ENCODE data around the gene GLT1D1. TPM values are rescaled to one million over a fixed set of nuclear protein-coding genes. Genes with fewer than 3 reads are reported as not detected.

GLT1D1 gene
- polyA plus RNA-seq, 1 of the 3 experiments (the other 2 are of a cell fraction) = 0.05 TPM

DNA sequence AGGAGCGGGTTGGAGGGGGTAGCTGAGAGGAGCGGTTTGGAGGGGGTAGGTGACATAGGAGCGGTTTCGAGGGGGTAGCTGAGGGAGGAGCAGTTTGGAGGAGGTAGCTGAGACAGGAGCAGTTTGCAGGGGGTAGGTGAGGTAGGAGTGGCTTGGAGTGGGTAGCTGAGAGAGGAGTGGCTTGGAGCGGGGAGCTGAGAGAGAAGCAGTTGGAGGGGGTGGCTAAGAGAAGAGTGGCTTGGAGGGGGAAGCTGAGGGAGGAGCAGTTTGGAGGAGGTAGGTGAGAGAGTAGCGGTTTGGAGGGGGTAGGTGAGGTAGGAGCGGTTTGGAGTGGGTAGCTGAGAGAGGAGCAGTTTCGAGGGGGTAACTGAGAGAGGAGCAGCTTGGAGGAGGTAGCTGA lies 152.1 kb downstream of the GLT1D1 start:
- Histone ChIP-seq H2AFZ (ENCODE audit: low read depth) (no peak overlapping the region), H3K4me3 (ENCODE audit: low read depth in 2 of 2, low read length in 1 of 2) (no peak overlapping the region), H3K27ac (ENCODE audit: low read depth in 2 of 2, low read length in 1 of 2) (no peak overlapping the region), H3F3A (replicated peaks; ENCODE audit: insufficient read depth) (no peaks in the 10 kb centered on the region), H3K4me2 (no peak overlapping the region), H3K4me1 (ENCODE audit: control insufficient read depth in 1 of 2, insufficient read depth in 2 of 2, low read depth in 1 of 2, low read length in 1 of 2) (no peaks in the 10 kb centered on the region), H3K36me3 (replicated peaks in 1 of 2; ENCODE audit: control insufficient read depth in 1 of 2, insufficient read depth in 2 of 2, low read length in 1 of 2) (no peaks in the 10 kb centered on the region), H3K27me3 (ENCODE audit: insufficient read depth) (no peaks in the 10 kb centered on the region), H4K20me1 (ENCODE audit: insufficient read depth) (no peaks in the 10 kb centered on the region), H3K9ac (no peak overlapping the region), H3K9me2 (no peaks in the 10 kb centered on the region), H3K9me3 (no peaks in the 10 kb centered on the region), H3K79me2 (ENCODE audit: insufficient read depth) (no peaks in the 10 kb centered on the region)
- TF ChIP-seq NRF1 (IDR thresholded peaks at IDR 0.05; ENCODE audit: low read depth, low read length) = no peak
- no peak for TF ChIP-seq FOXM1 (IDR thresholded peaks at IDR 0.05; ENCODE audit: low read depth)
- TF ChIP-seq POLR2AphosphoS5 (IDR thresholded peaks at IDR 0.05; ENCODE audit: low read depth, low read length) = no peak
- TF ChIP-seq, protein P1, sequence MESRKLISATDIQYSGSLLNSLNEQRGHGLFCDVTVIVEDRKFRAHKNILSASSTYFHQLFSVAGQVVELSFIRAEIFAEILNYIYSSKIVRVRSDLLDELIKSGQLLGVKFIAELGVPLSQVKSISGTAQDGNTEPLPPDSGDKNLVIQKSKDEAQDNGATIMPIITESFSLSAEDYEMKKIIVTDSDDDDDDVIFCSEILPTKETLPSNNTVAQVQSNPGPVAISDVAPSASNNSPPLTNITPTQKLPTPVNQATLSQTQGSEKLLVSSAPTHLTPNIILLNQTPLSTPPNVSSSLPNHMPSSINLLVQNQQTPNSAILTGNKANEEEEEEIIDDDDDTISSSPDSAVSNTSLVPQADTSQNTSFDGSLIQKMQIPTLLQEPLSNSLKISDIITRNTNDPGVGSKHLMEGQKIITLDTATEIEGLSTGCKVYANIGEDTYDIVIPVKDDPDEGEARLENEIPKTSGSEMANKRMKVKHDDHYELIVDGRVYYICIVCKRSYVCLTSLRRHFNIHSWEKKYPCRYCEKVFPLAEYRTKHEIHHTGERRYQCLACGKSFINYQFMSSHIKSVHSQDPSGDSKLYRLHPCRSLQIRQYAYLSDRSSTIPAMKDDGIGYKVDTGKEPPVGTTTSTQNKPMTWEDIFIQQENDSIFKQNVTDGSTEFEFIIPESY (IDR thresholded peaks at IDR 0.05; ENCODE audit: borderline replicate concordance, low read depth) = no peak
- POLR2A ChIA-PET = no interaction called here
- DNase-seq = no peak
- 47% methylated on average over 8 of the region's 8 CpGs for WGBS (ENCODE audit: low lambda C conversion rate)
- CTCF ChIA-PET = interaction anchor here (1.5 kb wide), 1 partner anchor 906 kb away, joined by 3 read pairs; no protein-coding TSS in a partner anchor

DNA sequence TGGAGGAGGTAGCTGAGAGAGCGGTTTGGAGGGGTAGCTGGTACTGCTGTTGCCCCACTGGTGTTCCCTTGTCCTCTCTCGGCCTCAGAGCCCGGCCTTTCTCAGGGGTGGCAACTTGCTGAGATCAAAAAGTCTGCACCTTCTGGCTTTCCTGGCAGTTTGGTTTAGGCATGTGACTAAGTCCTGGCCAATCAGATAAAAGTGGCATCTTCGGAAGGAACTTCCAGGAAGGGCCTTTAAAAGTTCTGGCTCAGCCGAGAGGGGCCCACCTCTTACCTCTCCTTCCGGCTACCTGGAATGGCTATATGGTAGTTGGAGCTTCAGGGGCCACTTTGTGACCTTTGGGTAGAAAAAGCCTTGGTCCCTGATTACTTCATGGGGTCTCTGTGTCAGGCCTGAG lies 152.6 kb downstream of the GLT1D1 start:
- Histone ChIP-seq H3K27me3 (ENCODE audit: insufficient read depth) (no peaks in the 10 kb centered on the region), H3K9me2 (no peaks in the 10 kb centered on the region), H3K4me3 (ENCODE audit: low read depth in 2 of 2, low read length in 1 of 2) (no peak overlapping the region), H3K36me3 (replicated peaks in 1 of 2; ENCODE audit: control insufficient read depth in 1 of 2, insufficient read depth in 2 of 2, low read length in 1 of 2) (no peaks in the 10 kb centered on the region), H3K27ac (ENCODE audit: low read depth in 2 of 2, low read length in 1 of 2) (no peak overlapping the region), H2AFZ (ENCODE audit: low read depth) (no peak overlapping the region), H3K4me1 (ENCODE audit: control insufficient read depth in 1 of 2, insufficient read depth in 2 of 2, low read depth in 1 of 2, low read length in 1 of 2) (no peaks in the 10 kb centered on the region), H3K4me2 (no peak overlapping the region), H3K9me3 (no peaks in the 10 kb centered on the region), H4K20me1 (ENCODE audit: insufficient read depth) (no peaks in the 10 kb centered on the region), H3K79me2 (ENCODE audit: insufficient read depth) (no peaks in the 10 kb centered on the region), H3K9ac (no peak overlapping the region), H3F3A (replicated peaks; ENCODE audit: insufficient read depth) (no peaks in the 10 kb centered on the region)
- WGBS (ENCODE audit: low lambda C conversion rate) = 58% methylated on average over 3 of the region's 6 CpGs
- CTCF ChIA-PET = interaction anchor here (1.5 kb wide), 1 partner anchor 905 kb away, joined by 3 read pairs; no protein-coding TSS in a partner anchor
- TF ChIP-seq MEF2A (IDR thresholded peaks at IDR 0.05; ENCODE audit: borderline replicate concordance, low read depth) (no peak), YY1 (IDR thresholded peaks at IDR 0.05; ENCODE audit: low read depth) (no peak), RAD21 (IDR thresholded peaks at IDR 0.05; ENCODE audit: low read length) (no peak), SMC3 (IDR thresholded peaks at IDR 0.05; ENCODE audit: low read depth, low read length) (no peak), TAF1 (IDR thresholded peaks at IDR 0.05; ENCODE audit: borderline replicate concordance, low read depth, low read length) (no peak), ELF1 (IDR thresholded peaks at IDR 0.05) (no peak), RXRA (IDR thresholded peaks at IDR 0.05; ENCODE audit: borderline replicate concordance, low read depth) (no peak), FOXJ3 (CRISPR knock-in tag; IDR thresholded peaks at IDR 0.05) (no peak), FOSL2 (IDR thresholded peaks at IDR 0.05; ENCODE audit: borderline replicate concordance, low read depth) (no peak), POLR2AphosphoS5 (IDR thresholded peaks at IDR 0.05; ENCODE audit: low read depth, low read length) (no peak), NRF1 (IDR thresholded peaks at IDR 0.05; ENCODE audit: low read depth, low read length) (no peak), NFIC (IDR thresholded peaks at IDR 0.05; ENCODE audit: borderline replicate concordance) (no peak), JUND (IDR thresholded peaks at IDR 0.05) (no peak), FOXM1 (IDR thresholded peaks at IDR 0.05; ENCODE audit: low read depth) (no peak), TEAD4 (IDR thresholded peaks at IDR 0.05; ENCODE audit: borderline replicate concordance, insufficient read depth) (no peak)
- TF ChIP-seq, protein P2, sequence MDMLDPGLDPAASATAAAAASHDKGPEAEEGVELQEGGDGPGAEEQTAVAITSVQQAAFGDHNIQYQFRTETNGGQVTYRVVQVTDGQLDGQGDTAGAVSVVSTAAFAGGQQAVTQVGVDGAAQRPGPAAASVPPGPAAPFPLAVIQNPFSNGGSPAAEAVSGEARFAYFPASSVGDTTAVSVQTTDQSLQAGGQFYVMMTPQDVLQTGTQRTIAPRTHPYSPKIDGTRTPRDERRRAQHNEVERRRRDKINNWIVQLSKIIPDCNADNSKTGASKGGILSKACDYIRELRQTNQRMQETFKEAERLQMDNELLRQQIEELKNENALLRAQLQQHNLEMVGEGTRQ (IDR thresholded peaks at IDR 0.05; ENCODE audit: borderline replicate concordance, low read depth, low read length) = no peak
- TF ChIP-seq, protein P3, sequence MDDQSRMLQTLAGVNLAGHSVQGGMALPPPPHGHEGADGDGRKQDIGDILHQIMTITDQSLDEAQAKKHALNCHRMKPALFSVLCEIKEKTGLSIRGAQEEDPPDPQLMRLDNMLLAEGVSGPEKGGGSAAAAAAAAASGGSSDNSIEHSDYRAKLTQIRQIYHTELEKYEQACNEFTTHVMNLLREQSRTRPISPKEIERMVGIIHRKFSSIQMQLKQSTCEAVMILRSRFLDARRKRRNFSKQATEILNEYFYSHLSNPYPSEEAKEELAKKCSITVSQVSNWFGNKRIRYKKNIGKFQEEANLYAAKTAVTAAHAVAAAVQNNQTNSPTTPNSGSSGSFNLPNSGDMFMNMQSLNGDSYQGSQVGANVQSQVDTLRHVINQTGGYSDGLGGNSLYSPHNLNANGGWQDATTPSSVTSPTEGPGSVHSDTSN (IDR thresholded peaks at IDR 0.05) = no peak
- TF ChIP-seq, protein P4, sequence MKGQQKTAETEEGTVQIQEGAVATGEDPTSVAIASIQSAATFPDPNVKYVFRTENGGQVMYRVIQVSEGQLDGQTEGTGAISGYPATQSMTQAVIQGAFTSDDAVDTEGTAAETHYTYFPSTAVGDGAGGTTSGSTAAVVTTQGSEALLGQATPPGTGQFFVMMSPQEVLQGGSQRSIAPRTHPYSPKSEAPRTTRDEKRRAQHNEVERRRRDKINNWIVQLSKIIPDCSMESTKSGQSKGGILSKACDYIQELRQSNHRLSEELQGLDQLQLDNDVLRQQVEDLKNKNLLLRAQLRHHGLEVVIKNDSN (IDR thresholded peaks at IDR 0.05; ENCODE audit: borderline replicate concordance, low read depth) = no peak
- TF ChIP-seq, protein P1 (IDR thresholded peaks at IDR 0.05; ENCODE audit: borderline replicate concordance, low read depth) = no peak
- no peak for DNase-seq
- POLR2A ChIA-PET = no interaction called here
